ENCODE data around the gene TRMU.
A peak's percentile ranks its signal among the peaks of the same experiment; 100 is the strongest.
"Not testable (repeated sequence)": the region's sequence is repeated elsewhere in the genome, so short reads cannot be mapped to it uniquely, and the experiment has no call there.

TRMU gene

GRCh38 chr22:46388647-46389046 is 53.1 kb downstream of the TRMU start:
- DNase-seq (ENCODE audit: low spot score): no peak

DNA sequence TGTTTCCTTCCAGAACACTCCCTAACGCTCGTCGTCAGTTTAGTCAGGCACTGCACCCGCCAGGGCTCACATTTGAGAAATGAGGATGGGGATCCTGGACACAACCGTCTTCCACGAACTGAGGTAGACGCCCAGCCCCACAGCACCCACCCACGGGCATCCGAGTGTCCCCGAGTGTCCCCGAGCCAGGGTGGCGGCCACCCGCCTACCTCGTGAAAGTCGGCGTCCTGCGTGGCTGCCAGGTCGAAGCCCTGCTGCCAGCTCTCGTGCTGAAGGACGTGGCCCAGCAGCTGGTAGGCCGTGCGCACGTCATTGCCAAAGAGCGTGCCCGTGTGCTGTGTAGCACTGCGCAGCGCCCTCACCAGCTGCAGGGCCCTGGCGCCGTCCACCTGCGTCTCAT is 53.6 kb downstream of the TRMU start:
- no peak for DNase-seq (ENCODE audit: low spot score)

DNA sequence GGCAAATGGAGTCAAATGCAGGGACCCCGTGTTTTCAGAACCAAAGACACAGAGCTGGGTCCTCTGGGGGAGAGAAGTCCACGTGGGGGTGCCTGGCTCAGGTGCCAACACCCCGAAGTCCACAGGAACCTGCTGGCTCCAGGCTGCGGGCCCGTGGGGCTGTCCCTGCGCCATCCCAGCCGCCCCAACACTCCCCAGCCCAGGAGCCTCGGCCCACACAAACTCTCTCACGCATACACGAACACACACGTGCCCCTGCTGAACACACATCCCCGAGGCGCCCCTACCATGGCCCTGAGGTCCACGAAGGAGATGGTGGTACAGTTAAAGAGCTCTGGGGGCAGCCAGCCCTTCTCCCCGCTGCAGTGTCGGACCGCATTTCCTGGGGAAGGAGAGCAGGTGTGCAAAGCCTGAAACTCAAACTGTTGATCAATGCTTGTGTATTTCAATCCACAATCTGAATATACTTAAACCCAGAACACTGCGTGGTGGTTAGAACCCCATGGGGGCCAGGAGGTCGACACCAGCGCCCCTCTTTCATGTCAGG is 54.7 kb downstream of the TRMU start:
- no peak for DNase-seq (ENCODE audit: low spot score)

DNA sequence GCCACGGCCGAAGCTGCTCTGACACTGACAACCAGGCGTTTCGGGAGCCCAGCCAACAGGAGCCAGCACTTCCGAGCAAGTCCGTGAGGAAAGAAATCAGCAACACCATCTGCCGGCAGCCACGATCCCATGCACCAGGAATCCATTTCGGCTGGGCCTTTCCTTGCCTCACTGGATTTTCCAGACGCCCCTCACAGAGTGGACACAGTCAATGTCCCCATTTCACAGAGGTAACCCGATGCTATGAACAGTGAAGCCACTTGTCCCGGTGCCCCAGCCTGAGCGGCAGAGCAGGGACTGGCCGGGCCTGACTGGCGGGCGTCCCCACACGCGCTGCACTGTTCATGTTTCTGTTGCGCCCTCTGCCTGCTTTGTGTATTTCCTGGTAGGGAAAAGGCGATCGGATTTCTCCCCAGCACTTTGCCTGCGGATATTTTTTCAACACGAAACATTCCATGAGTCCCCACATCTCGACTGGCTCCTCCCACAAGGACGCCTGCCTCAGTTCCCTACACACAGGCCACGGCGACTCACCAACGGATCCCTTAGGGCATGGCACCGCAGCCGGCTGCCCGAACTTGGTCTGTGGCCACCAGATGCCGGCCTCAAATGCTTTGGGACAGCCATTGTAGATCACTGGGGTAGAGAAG is 55.3 kb downstream of the TRMU start:
- DNase-seq (ENCODE audit: low spot score): no peak

GRCh38 chr22:46391486-46392136 is 56.1 kb downstream of the TRMU start:
- no peak for DNase-seq (ENCODE audit: low spot score)

GRCh38 chr22:46392137-46392844 is 56.8 kb downstream of the TRMU start:
- DNase-seq (ENCODE audit: low spot score): no peak

DNA sequence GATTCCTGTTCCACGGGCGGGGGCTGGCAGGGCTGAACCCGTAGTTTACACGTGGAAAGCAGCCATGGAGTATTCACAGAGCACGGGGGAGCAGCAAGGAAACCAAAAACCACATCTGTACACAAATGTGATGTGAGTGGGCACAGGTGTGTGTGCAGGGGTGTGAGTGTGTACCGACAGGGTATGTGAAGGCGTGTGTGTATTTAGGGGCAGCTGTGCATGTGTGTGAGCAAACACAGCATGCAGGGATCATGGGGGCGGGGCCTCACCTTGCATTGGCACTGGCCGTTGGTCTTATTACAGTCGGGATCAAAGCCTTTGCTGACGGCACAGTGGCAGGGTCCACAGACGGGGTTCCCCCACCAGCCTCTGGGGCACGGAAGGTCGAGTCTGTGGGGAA is 58.4 kb downstream of the TRMU start:
- DNase-seq (ENCODE audit: low spot score): no peak

- no peak for DNase-seq (ENCODE audit: low spot score)
Observed at GRCh38 chr22:46394622-46395021, 59.1 kb downstream of the TRMU start.

- DNase-seq (ENCODE audit: low spot score): no peak
Observed at GRCh38 chr22:46395145-46395544, 59.6 kb downstream of the TRMU start.

- DNase-seq (ENCODE audit: low spot score): not testable (repeated sequence)
Observed at GRCh38 chr22:46397049-46397448, 61.5 kb downstream of the TRMU start.

GRCh38 chr22:46397514-46397913 is 62.0 kb downstream of the TRMU start:
- no peak for DNase-seq (ENCODE audit: low spot score)

- no peak for DNase-seq (ENCODE audit: low spot score)
Observed at GRCh38 chr22:46397951-46398350, 62.4 kb downstream of the TRMU start.

DNA sequence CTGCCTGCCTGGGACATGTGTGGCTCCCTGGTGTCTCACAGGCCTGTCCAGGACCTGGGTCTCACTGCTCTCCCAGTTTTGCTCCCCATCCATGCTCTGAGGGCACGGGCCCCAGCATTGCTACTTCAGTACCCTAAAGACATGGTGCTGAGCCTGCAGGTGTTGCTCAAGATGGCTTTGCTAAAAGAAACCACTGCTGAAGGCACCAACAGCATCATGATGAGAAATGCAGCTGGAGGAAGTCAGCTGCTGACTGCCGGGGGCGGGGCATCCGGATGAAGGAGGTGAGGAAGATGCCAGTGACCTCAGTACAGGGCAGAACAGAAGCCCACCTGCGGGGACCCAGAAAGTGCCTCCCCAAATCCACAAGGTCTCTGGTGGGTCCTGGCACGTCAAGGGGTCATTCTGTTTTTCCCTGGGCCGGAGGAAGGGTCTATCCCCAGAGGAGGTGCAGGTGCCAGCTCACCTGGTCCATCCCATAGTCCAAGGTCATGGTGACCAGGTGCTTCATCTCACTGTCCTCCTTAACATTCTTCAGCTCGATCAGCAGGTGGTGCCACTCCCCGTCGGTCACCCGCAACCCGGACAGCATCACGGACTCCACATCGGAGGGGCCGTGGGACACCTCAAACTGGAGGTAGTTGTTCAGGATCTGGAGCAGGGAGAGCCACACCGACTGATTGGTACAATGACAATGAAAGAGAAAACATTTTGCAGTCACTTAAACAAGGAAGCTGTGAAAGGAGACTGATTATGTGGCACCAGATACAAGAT is 63.9 kb downstream of the TRMU start:
- DNase-seq (ENCODE audit: low spot score): peak; percentile 22

GRCh38 chr22:46401370-46401769 is 65.9 kb downstream of the TRMU start:
- DNase-seq (ENCODE audit: low spot score): no peak

DNA sequence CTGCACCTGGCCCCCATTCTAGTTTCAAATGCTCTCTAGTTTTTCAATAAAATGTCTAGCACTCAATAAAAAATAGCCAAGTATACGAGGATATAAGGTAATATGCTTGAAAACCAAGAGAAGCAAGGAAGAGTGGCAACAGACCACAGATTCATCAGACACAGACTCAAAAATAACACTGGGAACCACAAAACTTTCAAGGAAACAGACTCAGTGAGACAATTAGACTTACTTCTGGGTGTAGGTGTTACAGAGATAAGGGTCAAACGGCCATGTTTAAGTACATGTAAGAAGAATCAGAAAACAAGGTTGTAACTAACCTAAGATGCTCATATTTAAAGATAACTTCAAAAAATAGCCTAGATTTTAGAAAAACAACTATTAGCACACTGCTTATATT is 67.0 kb downstream of the TRMU start:
- no peak for DNase-seq (ENCODE audit: low spot score)

DNA sequence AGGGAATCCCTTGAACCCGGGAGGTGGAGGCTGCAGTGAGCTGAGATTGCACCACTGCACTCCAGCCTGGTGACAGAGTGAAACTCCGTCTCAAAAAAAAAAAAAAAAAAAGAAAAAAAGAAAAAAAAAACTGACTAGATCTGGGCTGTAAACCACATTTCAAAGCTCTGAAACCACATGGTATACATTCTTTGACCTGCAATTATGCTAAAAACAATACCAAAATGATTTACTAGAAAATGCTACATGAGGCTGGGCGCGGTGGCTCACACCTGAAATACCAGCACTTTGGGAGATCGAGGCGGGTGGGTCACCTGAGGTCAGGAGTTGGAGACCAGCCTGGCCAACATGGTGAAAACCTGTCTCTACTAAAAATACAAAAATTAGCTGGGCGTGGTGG is 68.4 kb downstream of the TRMU start:
- not testable (repeated sequence) for DNase-seq (ENCODE audit: low spot score)

GRCh38 chr22:46405901-46406300 is 70.4 kb downstream of the TRMU start:
- no peak for DNase-seq (ENCODE audit: low spot score)

- no peak for DNase-seq (ENCODE audit: low spot score)
Observed at GRCh38 chr22:46406349-46406748, 70.8 kb downstream of the TRMU start.

DNA sequence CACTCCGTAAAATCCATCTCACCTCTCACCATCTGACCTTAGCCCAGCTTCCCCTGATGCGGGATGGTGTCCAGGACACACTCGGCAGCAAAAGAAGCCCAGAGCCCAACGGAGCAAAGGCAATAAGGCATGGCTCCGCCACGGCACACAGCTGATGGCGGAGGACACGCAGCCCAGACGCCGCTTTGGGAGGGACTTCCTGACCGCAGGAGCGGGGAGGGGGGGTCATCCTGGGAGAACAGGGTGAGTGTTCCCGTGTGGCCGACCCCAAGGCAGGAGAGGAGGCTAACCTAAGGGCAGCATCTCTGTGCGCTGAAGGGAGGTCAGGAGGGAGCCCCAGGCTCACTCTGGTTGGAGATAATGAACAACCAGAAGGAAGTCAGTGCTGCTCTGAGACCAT is 71.3 kb downstream of the TRMU start:
- DNase-seq (ENCODE audit: low spot score): no peak

Measured in NAMALWA (cell line).